ENCODE results near the gene AGXT.

Gene AGXT

DNA sequence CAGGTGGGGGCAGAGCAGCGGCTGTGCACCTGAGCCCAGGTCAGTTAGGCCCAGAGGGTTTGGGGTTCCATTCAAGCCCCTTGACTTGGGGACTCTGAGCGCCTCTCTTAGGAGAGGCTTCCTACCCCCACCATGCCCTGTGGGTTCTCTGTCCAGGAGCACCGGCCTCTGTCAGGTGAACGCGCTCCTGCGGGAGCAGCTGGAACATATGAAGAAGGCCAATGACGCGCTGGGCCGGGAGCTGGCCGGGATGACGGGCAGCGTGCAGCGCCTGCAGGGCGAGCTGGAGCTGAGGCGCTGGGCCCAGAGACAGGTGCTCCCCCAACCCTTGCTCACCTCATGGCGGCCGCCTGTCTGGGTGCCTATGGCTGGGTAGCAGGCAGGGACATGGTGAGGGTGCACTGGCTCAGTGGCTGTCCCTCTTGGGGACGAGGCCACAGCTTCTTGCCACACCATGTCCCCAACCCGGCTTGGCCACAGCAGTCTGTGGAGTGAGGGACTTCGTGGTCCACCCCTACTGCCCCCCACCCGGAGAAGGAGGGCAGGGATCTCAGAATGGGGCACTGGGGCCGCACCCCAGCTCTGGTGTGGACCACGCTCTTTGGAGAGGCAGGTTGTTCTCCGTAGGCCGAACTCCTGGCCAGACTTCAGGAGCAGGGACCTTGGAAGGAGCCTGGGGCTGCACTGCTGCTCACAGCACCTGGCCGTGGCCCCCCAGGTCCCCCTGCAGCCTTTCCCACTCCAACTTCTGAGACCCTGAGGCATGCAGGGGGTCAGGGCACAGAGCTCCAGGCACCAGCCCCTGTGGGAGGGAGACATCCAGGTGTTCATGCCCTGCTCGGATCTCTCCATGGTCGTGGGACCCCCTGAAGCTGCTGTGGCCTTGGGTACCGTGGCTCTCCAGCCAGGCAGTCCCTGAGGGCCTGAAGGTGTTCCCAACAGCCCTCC is 57.2 kb downstream of the AGXT start:
- Histone ChIP-seq H3K4me1 (ENCODE audit: control insufficient read depth, low read depth, low read length) (no peaks in the 10 kb centered on the region), H3K36me3 (ENCODE audit: control insufficient read depth, low read depth, low read length) (no peaks in the 10 kb centered on the region), H3K27me3 (ENCODE audit: control insufficient read depth, insufficient read depth, low read length) (no peaks in the 10 kb centered on the region), H3K9ac (ENCODE audit: low read length) (no peak overlapping the region), H3K4me3 (ENCODE audit: low read length) (no peak overlapping the region), H3K9me3 (ENCODE audit: control insufficient read depth, low read depth, low read length) (no peaks in the 10 kb centered on the region), H3K27ac (ENCODE audit: low read length) (no peak overlapping the region)

DNA sequence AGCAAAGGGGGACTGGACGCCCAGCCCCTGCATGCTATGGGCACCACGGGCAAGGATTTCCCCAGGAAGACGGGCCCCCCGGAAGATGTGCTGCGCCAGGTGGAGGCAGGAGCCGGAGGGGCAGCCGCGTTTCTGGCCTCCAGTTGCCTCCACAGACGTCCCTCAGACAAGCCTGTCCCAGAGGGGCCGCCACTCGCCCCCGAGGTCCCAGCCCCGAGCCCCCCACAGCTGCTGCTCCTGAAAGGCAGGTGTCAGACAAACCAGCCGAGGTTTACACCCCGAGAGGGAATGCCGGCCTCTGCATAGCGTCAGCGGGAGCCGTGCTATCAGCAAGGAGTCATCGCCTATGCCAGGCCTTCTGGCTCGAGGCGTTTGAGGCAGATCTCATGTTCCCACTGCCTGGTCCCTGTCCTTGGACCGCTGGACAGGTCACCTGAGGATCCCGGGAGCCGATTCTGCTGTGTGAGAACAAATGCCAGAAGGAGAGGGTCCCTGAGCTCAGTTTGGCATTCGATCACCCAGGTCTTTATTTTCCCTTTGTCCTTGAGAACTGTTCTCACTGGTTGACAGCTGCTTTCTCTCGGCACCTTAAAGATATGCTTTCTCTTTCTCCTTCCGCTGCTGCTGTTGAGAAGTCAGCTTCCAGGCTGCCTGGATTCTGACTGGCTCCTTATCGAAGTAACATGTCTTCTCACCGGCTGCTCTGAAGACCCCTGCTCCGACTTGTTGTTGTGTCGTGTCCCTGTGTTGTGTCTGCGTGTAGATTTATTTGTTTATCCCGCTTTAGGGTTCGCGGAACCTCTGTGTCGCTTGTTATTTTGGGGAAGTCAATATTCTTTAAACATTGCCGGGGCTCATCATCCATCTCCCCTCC is 58.1 kb downstream of the AGXT start:
- H3K9ac ChIP-seq (ENCODE audit: low read length): no peak overlapping the region
- H3K9me3 ChIP-seq (ENCODE audit: control insufficient read depth, low read depth, low read length): no peaks in the 10 kb centered on the region
- no peaks in the 10 kb centered on the region for H3K4me1 ChIP-seq (ENCODE audit: control insufficient read depth, low read depth, low read length)
- H3K36me3 ChIP-seq (ENCODE audit: control insufficient read depth, low read depth, low read length): no peaks in the 10 kb centered on the region
- no peak overlapping the region for H3K27ac ChIP-seq (ENCODE audit: low read length)
- H3K27me3 ChIP-seq (ENCODE audit: control insufficient read depth, insufficient read depth, low read length): no peaks in the 10 kb centered on the region
- no peak overlapping the region for H3K4me3 ChIP-seq (ENCODE audit: low read length)

DNA sequence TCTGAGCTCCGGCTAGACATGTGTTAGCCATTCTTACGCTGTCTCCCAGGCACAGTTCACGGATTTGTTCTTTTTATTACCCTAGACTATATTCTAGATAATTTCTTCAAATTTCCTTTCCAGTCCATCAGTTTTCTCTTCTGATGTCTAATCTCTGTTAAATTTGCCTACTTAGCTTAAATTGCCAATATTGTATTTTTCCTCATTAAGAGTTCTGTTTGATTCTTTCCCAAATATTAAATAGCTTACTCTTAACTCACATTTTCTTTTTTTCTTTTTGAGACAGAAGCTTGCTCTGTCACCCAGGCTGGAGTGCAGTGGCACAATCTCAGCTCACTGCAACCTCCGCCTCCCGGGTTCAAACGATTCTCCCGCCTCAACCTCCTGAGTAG is 58.8 kb downstream of the AGXT start:
- H3K9ac ChIP-seq (ENCODE audit: low read length): no peak overlapping the region
- H3K9me3 ChIP-seq (ENCODE audit: control insufficient read depth, low read depth, low read length): no peaks in the 10 kb centered on the region
- H3K36me3 ChIP-seq (ENCODE audit: control insufficient read depth, low read depth, low read length): no peaks in the 10 kb centered on the region
- no peaks in the 10 kb centered on the region for H3K4me1 ChIP-seq (ENCODE audit: control insufficient read depth, low read depth, low read length)
- no peak overlapping the region for H3K27ac ChIP-seq (ENCODE audit: low read length)
- H3K27me3 ChIP-seq (ENCODE audit: control insufficient read depth, insufficient read depth, low read length): no peaks in the 10 kb centered on the region
- H3K4me3 ChIP-seq (ENCODE audit: low read length): no peak overlapping the region

DNA sequence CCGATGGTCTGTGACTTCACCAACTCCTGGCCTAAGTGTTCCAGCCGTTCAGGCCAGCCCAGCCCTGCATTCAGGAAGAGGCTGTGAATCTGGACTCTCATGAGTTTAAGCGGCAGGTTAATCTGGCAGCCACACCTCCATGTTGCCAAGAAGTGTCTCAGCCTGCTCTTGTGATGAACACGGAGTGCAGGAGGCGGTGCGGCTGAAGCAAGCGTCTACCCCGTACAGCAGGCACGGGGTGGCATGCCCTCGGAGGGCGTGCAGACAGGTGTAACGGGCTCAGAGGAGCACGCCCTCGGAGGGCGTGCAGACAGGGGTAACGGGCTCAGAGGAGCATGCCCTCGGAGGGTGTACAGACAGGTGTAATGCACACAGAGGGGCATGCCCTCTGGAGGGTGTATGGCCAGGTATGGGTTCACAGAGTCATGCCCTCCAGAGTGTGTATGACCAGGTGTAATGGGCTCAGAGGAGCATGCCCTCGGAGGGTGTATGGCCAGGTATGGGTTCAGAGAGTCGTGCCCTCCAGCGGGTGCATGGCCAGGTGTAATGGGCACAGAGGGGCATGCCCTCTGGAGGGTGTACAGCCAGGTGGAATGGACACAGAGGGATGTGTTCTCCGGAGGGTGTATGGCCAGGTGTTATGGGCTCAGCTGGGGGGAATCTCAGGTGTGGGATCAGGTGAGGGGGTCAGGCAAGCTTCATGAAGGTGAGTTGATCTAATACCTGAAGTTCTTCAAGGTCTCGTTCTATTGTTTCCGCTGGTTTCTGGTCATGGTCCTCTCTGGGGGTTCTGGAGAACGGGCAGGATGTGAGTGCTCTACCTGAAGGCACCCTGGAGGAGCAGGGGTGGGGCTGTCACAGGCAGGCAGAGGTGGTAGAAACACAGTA is 60.1 kb downstream of the AGXT start:
- no peak overlapping the region for H3K9ac ChIP-seq (ENCODE audit: low read length)
- no peaks in the 10 kb centered on the region for H3K4me1 ChIP-seq (ENCODE audit: control insufficient read depth, low read depth, low read length)
- H3K27ac ChIP-seq (ENCODE audit: low read length): no peak overlapping the region
- no peaks in the 10 kb centered on the region for H3K9me3 ChIP-seq (ENCODE audit: control insufficient read depth, low read depth, low read length)
- H3K36me3 ChIP-seq (ENCODE audit: control insufficient read depth, low read depth, low read length): no peaks in the 10 kb centered on the region
- no peaks in the 10 kb centered on the region for H3K27me3 ChIP-seq (ENCODE audit: control insufficient read depth, insufficient read depth, low read length)
- no peak overlapping the region for H3K4me3 ChIP-seq (ENCODE audit: low read length)

DNA sequence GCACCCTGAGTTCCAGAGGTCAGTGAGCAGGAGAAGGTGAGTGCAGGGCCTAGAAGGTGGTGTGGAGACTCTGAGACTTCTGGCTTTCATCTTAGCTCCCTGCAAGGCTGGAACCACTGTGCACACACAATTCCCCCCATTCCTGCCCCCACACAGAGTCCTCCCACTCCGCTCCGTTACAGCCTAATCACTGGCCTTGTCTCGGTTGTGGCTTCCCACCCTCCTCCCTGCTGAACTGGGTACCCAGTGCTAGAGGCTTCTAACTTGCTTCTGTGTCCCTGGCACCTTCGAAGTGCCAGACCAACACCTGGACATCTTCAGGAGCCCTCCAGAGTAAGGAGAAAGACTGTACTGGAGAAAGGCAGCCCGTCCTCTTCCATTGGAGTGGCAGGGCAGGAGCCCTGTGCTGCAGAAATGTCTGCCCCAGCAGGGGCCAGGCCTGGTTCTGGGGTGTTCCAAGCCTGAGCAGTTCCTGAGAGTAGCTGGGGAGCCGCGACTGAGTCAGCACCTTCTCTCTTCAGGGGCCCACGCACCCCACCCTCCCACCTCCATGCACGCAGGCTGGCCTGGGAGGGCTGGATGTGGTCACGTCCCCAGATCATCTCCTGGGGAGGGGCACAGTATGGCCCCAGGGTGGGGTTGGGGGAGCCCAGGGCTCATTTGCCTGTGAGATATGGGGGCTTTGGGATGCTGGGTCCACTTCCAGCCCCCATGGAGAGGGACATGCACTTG is 60.9 kb downstream of the AGXT start:
- Histone ChIP-seq H3K36me3 (ENCODE audit: control insufficient read depth, low read depth, low read length) (no peaks in the 10 kb centered on the region), H3K9me3 (ENCODE audit: control insufficient read depth, low read depth, low read length) (no peaks in the 10 kb centered on the region), H3K4me1 (ENCODE audit: control insufficient read depth, low read depth, low read length) (no peaks in the 10 kb centered on the region), H3K4me3 (ENCODE audit: low read length) (no peak overlapping the region), H3K9ac (ENCODE audit: low read length) (no peak overlapping the region), H3K27ac (ENCODE audit: low read length) (no peak overlapping the region), H3K27me3 (ENCODE audit: control insufficient read depth, insufficient read depth, low read length) (no peaks in the 10 kb centered on the region)

Data from iPS-18a (cell line).